Measurements from ENCODE around the gene CFAP157.

DNA sequence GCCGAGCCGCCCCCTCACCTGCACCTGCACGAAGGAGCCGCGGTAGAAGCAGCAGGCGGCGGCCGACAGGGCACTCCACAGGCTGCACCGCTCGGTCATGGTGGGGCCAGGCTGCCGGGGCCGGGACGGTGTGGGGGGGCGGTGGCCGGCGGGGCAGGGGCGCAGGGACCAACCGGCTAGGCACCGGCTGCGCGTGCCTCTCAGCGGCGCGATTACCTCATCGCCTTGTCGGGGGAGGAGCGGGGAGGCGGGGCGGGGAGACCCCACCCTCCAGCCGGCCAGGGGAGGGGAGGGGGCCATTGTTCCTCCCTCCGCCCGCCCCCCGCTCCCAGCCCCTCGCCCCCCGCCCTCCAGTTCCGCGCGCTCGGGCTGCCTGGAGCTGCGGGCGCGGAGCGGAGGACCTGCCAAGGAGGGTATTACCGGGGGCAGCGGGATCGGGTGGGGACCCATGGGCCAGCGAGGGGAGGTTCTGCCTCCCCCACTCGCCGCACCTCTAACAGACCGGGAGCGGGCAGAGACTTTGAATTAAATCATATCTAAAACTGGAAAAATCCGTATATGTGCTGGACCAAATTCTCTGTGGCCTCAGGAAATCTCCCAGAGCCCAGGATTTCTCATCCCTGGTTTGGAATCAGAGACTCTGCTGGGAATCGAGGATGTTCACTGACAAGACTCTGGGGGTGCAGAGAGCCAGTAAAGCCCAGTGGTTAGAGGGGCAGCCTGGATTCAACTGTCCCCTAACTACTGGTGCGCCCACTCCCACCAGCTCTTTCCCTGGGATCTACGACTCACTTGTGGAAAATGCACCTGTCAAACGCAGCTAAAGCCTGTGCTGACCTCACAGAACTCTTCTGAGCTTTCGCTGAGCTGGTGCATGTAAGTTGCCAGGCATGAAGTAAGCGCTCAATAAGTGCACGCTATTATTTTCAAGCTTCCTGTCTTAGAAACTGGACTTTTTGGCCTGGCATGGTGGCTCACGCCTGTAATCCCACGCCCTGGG lies 48.6 kb downstream of the CFAP157 start:
- TF ChIP-seq EZH2 (IDR thresholded peaks at IDR 0.05) (no peak), POLR2AphosphoS5 (IDR thresholded peaks at IDR 0.05; ENCODE audit: borderline replicate concordance, low read depth, low read length) (no peak)
